GM20000 (cell line): ENCODE results near the gene TUBGCP2.

Experiments used
- DNase-seq: peaks from one replicate; pipeline ENCODE4 v3.0.0; 2012; ENCODE audit warnings: low spot score
- CTCF ChIP-seq: IDR thresholded peaks from 2 replicates; pipeline ENCODE4 v1.5.1; 2012; ENCODE audit warnings: mild to moderate bottlenecking, control low read depth; ENCODE audit errors: extremely low read depth, missing control alignments

The TUBGCP2 gene

GRCh38 chr10:133247681-133248333 is 60.9 kb downstream of the TUBGCP2 start:
- no peak for TF ChIP-seq CTCF
- DNase-seq: no peak

- DNase-seq: no peak
These were observed 62.4 kb downstream of the TUBGCP2 start for GRCh38 chr10:133246236-133246626.

GRCh38 chr10:133245439-133246235 is 63.0 kb downstream of the TUBGCP2 start:
- TF ChIP-seq CTCF: no peak
- DNase-seq: no peak

More at GRCh38 chr10:133246236-133246626, 62.4 kb downstream of the TUBGCP2 start:
- no peak for TF ChIP-seq CTCF

GRCh38 chr10:133243593-133243992 is 65.1 kb downstream of the TUBGCP2 start:
- DNase-seq: no peak
- TF ChIP-seq CTCF: no peak

- DNase-seq: no peak
These were observed 65.9 kb downstream of the TUBGCP2 start for GRCh38 chr10:133242611-133243356.

GRCh38 chr10:133241501-133242205 is 67.0 kb downstream of the TUBGCP2 start:
- no peak for TF ChIP-seq CTCF
- no peak for DNase-seq

More at GRCh38 chr10:133242611-133243356, 65.9 kb downstream of the TUBGCP2 start:
- no peak for TF ChIP-seq CTCF
